ENCODE results near the gene CALHM2.

DNA sequence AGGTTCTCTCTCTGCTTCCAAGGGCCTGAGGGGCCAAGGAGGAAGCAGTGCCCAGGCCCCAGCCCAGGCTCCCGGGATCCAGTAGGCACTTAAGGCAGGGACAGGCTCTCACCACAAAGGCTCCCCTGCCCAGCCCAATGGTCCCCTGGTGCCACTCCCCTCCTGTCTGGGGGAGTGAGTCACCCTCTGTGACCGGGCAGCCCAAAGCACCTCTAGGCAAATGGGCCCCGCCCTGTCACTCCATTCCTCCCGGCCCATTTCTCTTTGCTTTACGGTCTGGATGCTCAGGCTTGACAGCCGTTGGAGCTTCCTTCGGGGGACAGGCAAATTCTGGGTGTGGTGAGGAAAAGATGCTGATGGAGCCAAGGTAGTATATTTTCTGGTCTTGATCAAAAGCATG, 27.0 kb upstream of the CALHM2 start, which contains the start of gene CALHM3:
- TF ChIP-seq CTCF (IDR thresholded peaks at IDR 0.05) (no peak), POLR2A (IDR thresholded peaks at IDR 0.05) (no peak)
